ENCODE results near the gene GLRA2. TPM values are rescaled to one million over a fixed set of nuclear protein-coding genes. Genes with fewer than 3 reads are reported as not detected.

GLRA2 gene
- total RNA-seq, 5 donors from 2014 or later (not counting 1 experiment from before 2014, with no cell fraction given) = not detected

- ATAC-seq (replicated peaks in 1 of 4) (no peak), DNase-seq (no peak)
- WGBS (ENCODE audit: insufficient coverage) = no CpG with 5 or more reads among the region's 2 CpGs
- ChIA-PET CTCF (interaction anchor here in 1 of 2 donors (1.0 kb wide), 1 partner anchor 17 kb away, joined by 3 read pairs; no protein-coding TSS in a partner anchor), POLR2A (no interaction called here)
- Histone ChIP-seq H3K27me3 (replicated peaks in 1 of 2; ENCODE audit: control insufficient read depth in 2 of 2, extremely low read depth in 1 of 2, insufficient read depth in 2 of 2, low read length in 1 of 2) (no peaks in the 10 kb centered on the region), H3K9me3 (no peaks in the 10 kb centered on the region), H3K4me1 (ENCODE audit: control insufficient read depth in 1 of 2, extremely low read depth in 1 of 2, insufficient read depth in 2 of 2, low read length in 2 of 2) (no peaks in the 10 kb centered on the region), H3K27ac (ENCODE audit: low read length) (no peak overlapping the region), H3K36me3 (ENCODE audit: control insufficient read depth in 2 of 2, extremely low read depth in 1 of 2, insufficient read depth in 1 of 2, low read length in 1 of 2) (no peaks in the 10 kb centered on the region), H3K4me3 (ENCODE audit: control insufficient read depth in 1 of 2, extremely low read depth in 1 of 2, low read length in 1 of 2) (no peak overlapping the region)
- Mint-ChIP-seq H3K27ac (no peak overlapping the region), H3K36me3 (no peaks in the 10 kb centered on the region), H3K9me3 (peaks cover 0 to 3% (median 0%) of the 10 kb centered on the region in 3 donors), H3K4me1 (no peaks in the 10 kb centered on the region), H3K27me3 (peaks cover 0 to 7% of the 10 kb centered on the region in 2 donors), H3K4me3 (no peak overlapping the region)
These were observed 60.9 kb downstream of the GLRA2 start for GRCh38 chrX:14590216-14590615.

- Mint-ChIP-seq H3K36me3 (no peaks in the 10 kb centered on the region), H3K4me1 (no peaks in the 10 kb centered on the region), H3K27me3 (peaks cover 0 to 7% of the 10 kb centered on the region in 2 donors), H3K9me3 (peaks cover 0 to 3% (median 0%) of the 10 kb centered on the region in 3 donors), H3K27ac (no peak overlapping the region), H3K4me3 (no peak overlapping the region)
- Histone ChIP-seq H3K4me1 (ENCODE audit: control insufficient read depth in 1 of 2, extremely low read depth in 1 of 2, insufficient read depth in 2 of 2, low read length in 2 of 2) (no peaks in the 10 kb centered on the region), H3K4me3 (ENCODE audit: control insufficient read depth in 1 of 2, extremely low read depth in 1 of 2, low read length in 1 of 2) (no peak overlapping the region), H3K27me3 (replicated peaks in 1 of 2; ENCODE audit: control insufficient read depth in 2 of 2, extremely low read depth in 1 of 2, insufficient read depth in 2 of 2, low read length in 1 of 2) (no peaks in the 10 kb centered on the region), H3K27ac (ENCODE audit: low read length) (no peak overlapping the region), H3K36me3 (ENCODE audit: control insufficient read depth in 2 of 2, extremely low read depth in 1 of 2, insufficient read depth in 1 of 2, low read length in 1 of 2) (no peaks in the 10 kb centered on the region), H3K9me3 (no peaks in the 10 kb centered on the region)
- ChIA-PET CTCF (no interaction called here), POLR2A (no interaction called here)
- ATAC-seq (replicated peaks in 1 of 4) (no peak), DNase-seq (no peak)
- no CpG with 5 or more reads among the region's 7 CpGs for WGBS (ENCODE audit: insufficient coverage)
These were observed 61.5 kb downstream of the GLRA2 start for GRCh38 chrX:14590693-14591424.

- Histone ChIP-seq H3K27me3 (replicated peaks in 1 of 2; ENCODE audit: control insufficient read depth in 2 of 2, extremely low read depth in 1 of 2, insufficient read depth in 2 of 2, low read length in 1 of 2) (no peaks in the 10 kb centered on the region), H3K36me3 (ENCODE audit: control insufficient read depth in 2 of 2, extremely low read depth in 1 of 2, insufficient read depth in 1 of 2, low read length in 1 of 2) (no peaks in the 10 kb centered on the region), H3K9me3 (no peaks in the 10 kb centered on the region), H3K4me1 (ENCODE audit: control insufficient read depth in 1 of 2, extremely low read depth in 1 of 2, insufficient read depth in 2 of 2, low read length in 2 of 2) (no peaks in the 10 kb centered on the region), H3K4me3 (ENCODE audit: control insufficient read depth in 1 of 2, extremely low read depth in 1 of 2, low read length in 1 of 2) (no peak overlapping the region), H3K27ac (ENCODE audit: low read length) (no peak overlapping the region)
- WGBS (ENCODE audit: insufficient coverage) = no CpG with 5 or more reads among the region's 2 CpGs
- H3K9me3 Mint-ChIP-seq = peaks cover 0 to 3% (median 0%) of the 10 kb centered on the region in 3 donors
- H3K27ac Mint-ChIP-seq = no peak overlapping the region
- peaks cover 0 to 12% of the 10 kb centered on the region in 2 donors for H3K27me3 Mint-ChIP-seq
- H3K36me3 Mint-ChIP-seq = no peaks in the 10 kb centered on the region
- ATAC-seq (replicated peaks in 1 of 4) (no peak), DNase-seq (no peak)
- ChIA-PET CTCF (no interaction called here), POLR2A (no interaction called here)
- H3K4me3 Mint-ChIP-seq = no peak overlapping the region
- no peaks in the 10 kb centered on the region for H3K4me1 Mint-ChIP-seq
These were observed 62.6 kb downstream of the GLRA2 start for GRCh38 chrX:14591976-14592375.

- Histone ChIP-seq H3K36me3 (ENCODE audit: control insufficient read depth in 2 of 2, extremely low read depth in 1 of 2, insufficient read depth in 1 of 2, low read length in 1 of 2) (no peaks in the 10 kb centered on the region), H3K27me3 (replicated peaks in 1 of 2; ENCODE audit: control insufficient read depth in 2 of 2, extremely low read depth in 1 of 2, insufficient read depth in 2 of 2, low read length in 1 of 2) (no peaks in the 10 kb centered on the region), H3K9me3 (no peaks in the 10 kb centered on the region), H3K27ac (ENCODE audit: low read length) (no peak overlapping the region), H3K4me1 (ENCODE audit: control insufficient read depth in 1 of 2, extremely low read depth in 1 of 2, insufficient read depth in 2 of 2, low read length in 2 of 2) (no peaks in the 10 kb centered on the region), H3K4me3 (ENCODE audit: control insufficient read depth in 1 of 2, extremely low read depth in 1 of 2, low read length in 1 of 2) (no peak overlapping the region)
- ChIA-PET POLR2A (interaction anchor here in 1 of 2 donors (0.6 kb wide), 1 partner anchor 758 kb away, joined by 7 read pairs; no protein-coding TSS in a partner anchor), CTCF (no interaction called here)
- no peak overlapping the region for H3K4me3 Mint-ChIP-seq
- H3K4me1 Mint-ChIP-seq = no peaks in the 10 kb centered on the region
- no peak overlapping the region for H3K27ac Mint-ChIP-seq
- H3K27me3 Mint-ChIP-seq = peaks cover 0 to 22% of the 10 kb centered on the region in 2 donors
- no peaks in the 10 kb centered on the region for H3K36me3 Mint-ChIP-seq
- DNase-seq (no peak), ATAC-seq (replicated peaks in 1 of 4) (no peak)
- H3K9me3 Mint-ChIP-seq = peaks cover 0 to 3% (median 0%) of the 10 kb centered on the region in 3 donors
These were observed 65.2 kb downstream of the GLRA2 start for GRCh38 chrX:14594521-14594920.

GRCh38 chrX:14598330-14598729 lies 69.0 kb downstream of the GLRA2 start:
- Histone ChIP-seq H3K4me1 (ENCODE audit: control insufficient read depth in 1 of 2, extremely low read depth in 1 of 2, insufficient read depth in 2 of 2, low read length in 2 of 2) (no peaks in the 10 kb centered on the region), H3K27me3 (replicated peaks in 1 of 2; ENCODE audit: control insufficient read depth in 2 of 2, extremely low read depth in 1 of 2, insufficient read depth in 2 of 2, low read length in 1 of 2) (no peaks in the 10 kb centered on the region), H3K4me3 (ENCODE audit: control insufficient read depth in 1 of 2, extremely low read depth in 1 of 2, low read length in 1 of 2) (no peak overlapping the region), H3K36me3 (ENCODE audit: control insufficient read depth in 2 of 2, extremely low read depth in 1 of 2, insufficient read depth in 1 of 2, low read length in 1 of 2) (no peaks in the 10 kb centered on the region), H3K27ac (ENCODE audit: low read length) (no peak overlapping the region), H3K9me3 (no peaks in the 10 kb centered on the region)
- H3K27ac Mint-ChIP-seq = no peak overlapping the region
- H3K36me3 Mint-ChIP-seq = no peaks in the 10 kb centered on the region
- ATAC-seq (replicated peaks in 1 of 4) (no peak), DNase-seq (no peak)
- no peak overlapping the region for H3K4me3 Mint-ChIP-seq
- H3K4me1 Mint-ChIP-seq = no peaks in the 10 kb centered on the region
- H3K9me3 Mint-ChIP-seq = peaks cover 0 to 10% (median 0%) of the 10 kb centered on the region in 3 donors
- ChIA-PET CTCF (no interaction called here), POLR2A (no interaction called here)
- WGBS (ENCODE audit: insufficient coverage) = 80% methylated on average over 1 of the region's 3 CpGs
- H3K27me3 Mint-ChIP-seq = peaks cover 0 to 24% of the 10 kb centered on the region in 2 donors

- Mint-ChIP-seq H3K27me3 (peaks cover 0 to 3% of the 10 kb centered on the region in 2 donors), H3K36me3 (no peaks in the 10 kb centered on the region), H3K9me3 (peaks cover 0 to 4% (median 0%) of the 10 kb centered on the region in 3 donors), H3K4me1 (no peaks in the 10 kb centered on the region), H3K27ac (no peak overlapping the region), H3K4me3 (no peak overlapping the region)
- CTCF ChIA-PET = interaction anchor here in 1 of 2 donors (1.1 kb wide), 1 partner anchor 18 kb away, joined by 3 read pairs; no protein-coding TSS in a partner anchor
- ATAC-seq (replicated peaks in 1 of 4) (no peak), DNase-seq (no peak)
- H3K36me3 ChIP-seq (ENCODE audit: control insufficient read depth in 2 of 2, extremely low read depth in 1 of 2, insufficient read depth in 1 of 2, low read length in 1 of 2) = no peaks in the 10 kb centered on the region
- H3K4me1 ChIP-seq (ENCODE audit: control insufficient read depth in 1 of 2, extremely low read depth in 1 of 2, insufficient read depth in 2 of 2, low read length in 2 of 2) = no peaks in the 10 kb centered on the region
- H3K4me3 ChIP-seq (ENCODE audit: control insufficient read depth in 1 of 2, extremely low read depth in 1 of 2, low read length in 1 of 2) = no peak overlapping the region
- H3K27me3 ChIP-seq (replicated peaks in 1 of 2; ENCODE audit: control insufficient read depth in 2 of 2, extremely low read depth in 1 of 2, insufficient read depth in 2 of 2, low read length in 1 of 2) = no peaks in the 10 kb centered on the region
- no CpG with 5 or more reads among the region's 3 CpGs for WGBS (ENCODE audit: insufficient coverage)
- H3K27ac ChIP-seq (ENCODE audit: low read length) = no peak overlapping the region
- H3K9me3 ChIP-seq = no peaks in the 10 kb centered on the region
- POLR2A ChIA-PET = no interaction called here
These were observed 78.2 kb downstream of the GLRA2 start for GRCh38 chrX:14607446-14607985.

Data from T-cell (primary cell).